Vagina (tissue), 2 donors: ENCODE results near the gene EXOC2. TPM values are rescaled to one million over a fixed set of nuclear protein-coding genes. Genes with fewer than 3 reads are reported as not detected.

Experiments used
- DNase-seq, 2 donors: peaks; one replicate each; pipeline ENCODE4 v3.0.0-alpha.2; 2017; ENCODE audit errors: extremely low spot score in 2 of 2
- H3K27ac ChIP-seq: fragments of 200-600 bp; sonication (generic); one replicate; pipeline ENCODE4 v1.5.1; 2019
- H3K27me3 ChIP-seq: fragments of 200-600 bp; sonication (generic); one replicate; pipeline ENCODE4 v1.5.1; 2019
- H3K36me3 ChIP-seq, 2 donors: fragments of 200-600 bp; sonication (generic); one replicate each; pipeline ENCODE4 v1.5.1; 2017 to 2019
- H3K4me1 ChIP-seq: fragments of 200-600 bp; sonication (generic); one replicate; pipeline ENCODE4 v1.5.1; 2019
- H3K4me3 ChIP-seq, 2 donors: fragments of 200-600 bp; sonication (generic); 1 replicate in 1 of 2; 2 replicates in 1 of 2; pipeline ENCODE4 v1.5.1; 2016 to 2019
- H3K9me3 ChIP-seq: fragments of 200-600 bp; sonication (generic); one replicate; pipeline ENCODE4 v1.5.1; 2019
- CTCF ChIP-seq, 3 experiments: fragments of 450-650 bp in 2 of 3; fragments of 200-600 bp in 1 of 3; sonication (generic) in 1 of 3; IDR thresholded peaks; one replicate each; pipeline ENCODE4 v1.5.1; 2017 to 2019; ENCODE audit warnings: antibody characterized with exemption in 3 of 3, mild to moderate bottlenecking in 2 of 3, moderate library complexity in 2 of 3
- POLR2A ChIP-seq, 2 donors: fragments of 450-650 bp; IDR thresholded peaks; one replicate each; pipeline ENCODE4 v1.6.1; 2017; ENCODE audit warnings: antibody characterized with exemption in 2 of 2, mild to moderate bottlenecking in 2 of 2, moderate library complexity in 2 of 2
- POLR2AphosphoS5 ChIP-seq, 2 donors: sonication (generic); formaldehyde crosslinking; IDR thresholded peaks; one replicate each; pipeline ENCODE4 v1.9.0; 2017; ENCODE audit warnings: antibody characterized with exemption in 2 of 2, mild to moderate bottlenecking in 2 of 2, low read depth in 1 of 2; ENCODE audit not compliant: insufficient read depth in 1 of 2
- intact Hi-C: fragments of 100-400 bp; cut with DNase I; formaldehyde crosslinking; loops from one replicate; pipeline ENCODE4 v1.15.1; 2023
- total RNA-seq: library from RNA; depleted of rRNA; stranded (reverse); fragments of >200 nt; gene quantifications from one replicate; pipeline ENCODE4 v1.2.3, GENCODE V29; 2016

EXOC2 gene
- total RNA-seq, 1 donor from 2014 or later = 23.6 TPM

DNA sequence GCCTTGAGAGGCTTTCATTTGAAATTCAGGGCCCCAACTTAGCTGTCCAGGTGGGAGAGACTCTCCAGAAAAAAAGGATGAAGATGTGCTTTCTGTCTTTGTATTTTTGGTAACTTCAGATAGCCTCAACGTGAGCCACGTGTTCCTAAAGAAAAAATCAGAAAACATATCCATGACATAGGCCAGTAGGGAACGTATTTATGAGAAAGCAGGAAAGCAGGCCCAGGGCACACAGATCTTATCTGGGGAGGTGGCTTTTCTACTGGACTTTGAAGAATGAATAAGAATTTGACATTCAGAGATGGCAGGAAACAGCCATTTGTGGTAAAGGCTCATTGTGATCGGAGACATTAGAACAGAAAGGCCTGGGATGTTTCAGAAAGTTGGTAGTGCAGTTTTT, 21.2 kb upstream of the EXOC2 start:
- intact Hi-C loops = no loop called here
- Histone ChIP-seq H3K4me3 (no peak overlapping the region), H3K9me3 (no peaks in the 10 kb centered on the region), H3K27me3 (no peaks in the 10 kb centered on the region), H3K36me3 (no peaks in the 10 kb centered on the region), H3K4me1 (peaks cover 10% of the 10 kb centered on the region), H3K27ac (no peak overlapping the region)
- DNase-seq = no peak
- TF ChIP-seq POLR2AphosphoS5 (IDR thresholded peaks at IDR 0.05; ENCODE audit: insufficient read depth in 1 of 2, low read depth in 1 of 2) (no peak), POLR2A (IDR thresholded peaks at IDR 0.05) (no peak), CTCF (IDR thresholded peaks at IDR 0.05) (no peak)

DNA sequence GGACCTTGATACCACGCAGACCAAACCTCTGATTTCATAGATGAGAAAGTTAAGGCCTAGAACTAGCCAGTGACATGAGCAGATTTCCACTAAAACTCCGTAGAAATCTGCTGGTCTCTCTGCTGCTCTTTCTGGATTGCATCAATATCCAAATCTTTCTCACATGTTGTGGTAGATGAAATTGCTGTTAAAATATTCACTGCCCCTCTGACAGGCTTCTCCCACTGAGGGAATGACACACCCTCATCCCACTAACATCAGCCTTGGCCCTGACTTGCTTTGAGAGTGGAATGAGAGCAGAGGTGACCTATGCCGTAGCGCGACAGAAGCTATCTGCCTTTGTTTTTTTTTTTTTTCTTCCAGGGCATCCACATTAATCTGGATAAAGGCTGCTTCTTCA, 20.4 kb upstream of the EXOC2 start:
- no peak for TF ChIP-seq CTCF (IDR thresholded peaks at IDR 0.05)
- TF ChIP-seq POLR2AphosphoS5 (IDR thresholded peaks at IDR 0.05; ENCODE audit: insufficient read depth in 1 of 2, low read depth in 1 of 2) = no peak
- TF ChIP-seq POLR2A (IDR thresholded peaks at IDR 0.05) = no peak
- Histone ChIP-seq H3K27me3 (no peaks in the 10 kb centered on the region), H3K36me3 (no peaks in the 10 kb centered on the region), H3K4me3 (no peak overlapping the region), H3K9me3 (no peaks in the 10 kb centered on the region), H3K27ac (no peak overlapping the region), H3K4me1 (peaks cover 10% of the 10 kb centered on the region)
- intact Hi-C loops = no loop called here
- no peak for DNase-seq

DNA sequence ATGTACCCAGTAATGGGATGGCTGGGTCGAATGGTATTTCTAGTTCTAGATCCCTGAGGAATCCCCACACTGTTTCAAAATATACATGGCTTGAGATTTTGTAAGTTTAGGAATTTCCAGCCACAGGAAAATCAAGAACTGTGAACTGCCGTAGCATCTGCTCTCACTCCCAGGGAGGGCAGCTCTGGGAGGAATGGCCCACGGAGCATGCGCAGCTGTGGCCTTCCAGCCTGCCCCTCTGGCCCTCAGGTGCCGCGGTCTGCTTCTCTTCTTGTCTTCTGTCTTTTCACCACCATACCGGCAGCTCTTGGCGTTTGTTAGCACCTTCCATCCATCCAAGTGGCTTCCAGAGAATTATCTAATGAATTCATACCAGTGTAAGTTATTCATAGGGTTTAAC, 19.9 kb upstream of the EXOC2 start:
- Histone ChIP-seq H3K27ac (no peak overlapping the region), H3K27me3 (no peaks in the 10 kb centered on the region), H3K4me1 (peaks cover 10% of the 10 kb centered on the region), H3K4me3 (no peak overlapping the region), H3K36me3 (no peaks in the 10 kb centered on the region), H3K9me3 (no peaks in the 10 kb centered on the region)
- DNase-seq = no peak
- TF ChIP-seq CTCF (IDR thresholded peaks at IDR 0.05) (no peak), POLR2AphosphoS5 (IDR thresholded peaks at IDR 0.05; ENCODE audit: insufficient read depth in 1 of 2, low read depth in 1 of 2) (no peak), POLR2A (IDR thresholded peaks at IDR 0.05) (no peak)
- intact Hi-C loops = no loop called here

DNA sequence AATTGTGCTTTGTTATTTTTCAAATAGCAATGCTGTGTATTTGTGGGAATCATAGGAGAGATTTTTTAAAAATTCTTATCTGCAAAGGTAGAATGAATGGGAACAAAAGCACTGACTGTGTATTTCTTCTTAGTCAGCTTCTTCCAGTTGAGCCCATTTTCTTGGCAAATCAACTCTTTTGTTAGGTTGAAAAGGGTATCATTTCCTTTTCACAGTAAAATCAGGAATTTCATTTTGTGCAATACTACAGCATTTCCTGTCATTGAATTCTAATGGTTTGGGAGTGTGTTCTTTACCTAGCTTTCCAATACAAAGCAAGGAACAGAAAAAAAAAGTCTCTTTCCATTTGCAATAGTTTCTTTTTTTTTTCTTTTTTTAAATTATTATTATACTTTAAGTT, 19.0 kb upstream of the EXOC2 start:
- Histone ChIP-seq H3K27me3 (no peaks in the 10 kb centered on the region), H3K36me3 (no peaks in the 10 kb centered on the region), H3K9me3 (no peaks in the 10 kb centered on the region), H3K27ac (peak overlapping the region; percentile 87), H3K4me3 (peak overlapping the region; percentile 59 to 67), H3K4me1 (peaks cover 10% of the 10 kb centered on the region)
- intact Hi-C loops = no loop called here
- DNase-seq = no peak
- TF ChIP-seq CTCF (IDR thresholded peaks at IDR 0.05) (no peak), POLR2A (IDR thresholded peaks at IDR 0.05) (no peak), POLR2AphosphoS5 (IDR thresholded peaks at IDR 0.05; ENCODE audit: insufficient read depth in 1 of 2, low read depth in 1 of 2) (no peak)

DNA sequence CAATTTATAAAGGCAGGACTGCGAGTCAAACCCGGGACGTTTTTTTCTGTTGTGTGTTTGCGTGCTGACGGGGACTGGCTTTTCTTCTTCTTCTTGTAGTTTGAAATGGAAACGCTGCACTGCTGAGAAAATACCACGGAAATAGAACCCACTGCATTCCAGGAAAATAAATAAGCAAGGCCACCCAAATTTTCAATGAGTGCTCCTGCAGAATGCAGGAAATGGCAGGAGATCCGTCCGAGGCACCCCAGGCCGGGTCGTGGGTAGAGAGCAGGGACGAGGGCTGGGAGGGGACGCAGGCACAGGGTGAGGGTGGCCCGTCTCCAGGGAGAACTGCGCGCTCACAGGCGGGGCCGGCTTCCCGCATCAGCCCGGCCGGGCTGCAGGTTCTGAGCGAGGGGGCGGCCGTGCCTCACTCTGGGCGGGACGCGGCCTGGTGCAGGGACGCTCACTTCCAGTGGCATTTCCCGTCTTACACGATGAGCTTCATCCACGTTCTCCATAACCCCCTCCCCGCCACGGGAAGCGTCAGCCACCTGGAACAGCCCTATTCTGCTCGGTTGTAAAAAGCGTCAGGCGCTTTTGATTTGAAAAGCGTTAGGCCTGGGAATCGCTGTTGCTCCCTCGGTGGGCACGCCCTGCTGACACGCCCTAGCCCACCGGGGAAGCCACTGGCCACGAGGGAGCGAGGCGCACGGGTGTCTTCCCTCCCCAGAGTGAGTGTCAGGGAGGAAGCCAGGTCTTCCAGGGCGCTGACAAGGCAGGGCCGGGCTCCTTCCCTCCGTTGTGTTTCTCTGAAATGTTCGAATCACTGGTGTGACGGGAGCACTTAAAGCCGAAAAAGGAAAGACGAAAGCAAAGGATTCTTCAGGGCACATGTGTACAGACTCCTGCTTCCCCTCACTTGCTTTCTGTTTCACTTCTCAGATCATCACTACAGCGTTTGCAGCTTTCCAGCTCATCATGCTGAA, 17.9 kb upstream of the EXOC2 start:
- intact Hi-C loops = no loop called here
- no peak for DNase-seq
- H3K4me3 ChIP-seq = peak overlapping the region; percentile 59 to 67
- H3K36me3 ChIP-seq = no peaks in the 10 kb centered on the region
- TF ChIP-seq POLR2AphosphoS5 (IDR thresholded peaks at IDR 0.05; ENCODE audit: insufficient read depth in 1 of 2, low read depth in 1 of 2) = peak in 1 of 2 donors; percentile 85
- TF ChIP-seq POLR2A (IDR thresholded peaks at IDR 0.05) = peak in 1 of 2 donors; percentile 23
- TF ChIP-seq CTCF (IDR thresholded peaks at IDR 0.05) = no peak
- peak overlapping the region; percentile 87 for H3K27ac ChIP-seq
- H3K4me1 ChIP-seq = peaks cover 10% of the 10 kb centered on the region
- no peaks in the 10 kb centered on the region for H3K27me3 ChIP-seq
- no peaks in the 10 kb centered on the region for H3K9me3 ChIP-seq
